IPS-20b (cell line): ENCODE results near the gene MOB3B.

Experiments
- H3K27ac ChIP-seq: one replicate; pipeline ENCODE4 v1.5.1; 2013; ENCODE audit warnings: low read length
- H3K27me3 ChIP-seq: 2 replicates; pipeline ENCODE4 v1.6.1; 2013; ENCODE audit warnings: mild to moderate bottlenecking, low read length, inconsistent platforms; ENCODE audit not compliant: insufficient read depth
- H3K36me3 ChIP-seq: 2 replicates; pipeline ENCODE4 v1.6.1; 2013; ENCODE audit warnings: low read depth, mild to moderate bottlenecking, inconsistent platforms, low read length, moderate library complexity; ENCODE audit not compliant: insufficient read depth
- H3K4me1 ChIP-seq: 2 replicates; pipeline ENCODE4 v1.6.1; 2013; ENCODE audit warnings: mild to moderate bottlenecking, control low read depth, inconsistent platforms, low read length, moderate library complexity; ENCODE audit not compliant: insufficient read depth
- H3K4me3 ChIP-seq: 2 replicates; pipeline ENCODE4 v1.5.1; 2013; ENCODE audit warnings: mild to moderate bottlenecking, low read length, inconsistent platforms
- H3K9ac ChIP-seq: 2 replicates; pipeline ENCODE4 v1.6.1; 2013; ENCODE audit warnings: low read depth, mild to moderate bottlenecking, inconsistent platforms, low read length, moderate library complexity
- H3K9me3 ChIP-seq: 2 replicates; pipeline ENCODE4 v1.6.1; 2013; ENCODE audit warnings: mild to moderate bottlenecking, low read depth, low read length, inconsistent platforms; ENCODE audit not compliant: insufficient read depth

MOB3B gene

GRCh38 chr9:27563738-27564430 lies 34.3 kb upstream of the MOB3B start:
- Histone ChIP-seq H3K4me1 (no peaks in the 10 kb centered on the region), H3K27ac (no peak overlapping the region), H3K9ac (no peak overlapping the region), H3K9me3 (no peaks in the 10 kb centered on the region), H3K36me3 (peaks cover 74% of the 10 kb centered on the region), H3K4me3 (no peak overlapping the region), H3K27me3 (no peaks in the 10 kb centered on the region)

DNA sequence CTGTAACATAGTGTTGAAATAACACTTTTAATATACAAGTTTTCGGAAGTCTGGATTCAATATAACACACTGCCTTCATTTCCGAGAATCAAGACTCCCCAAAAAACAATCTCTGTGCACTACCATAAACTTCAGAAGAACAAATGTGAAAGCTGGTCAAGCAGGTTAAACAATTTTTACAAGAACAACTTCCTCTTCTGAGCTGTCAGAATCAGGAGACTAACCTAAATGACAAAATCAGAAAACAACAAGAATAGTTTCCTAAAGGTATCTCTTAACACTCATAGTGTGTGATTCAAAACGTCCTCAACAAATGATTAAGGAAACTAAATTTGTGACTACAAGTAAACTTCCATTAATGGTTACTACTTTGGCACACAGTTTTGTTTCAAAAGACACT lies 32.1 kb upstream of the MOB3B start:
- Histone ChIP-seq H3K4me1 (no peaks in the 10 kb centered on the region), H3K27ac (no peak overlapping the region), H3K27me3 (no peaks in the 10 kb centered on the region), H3K9ac (no peak overlapping the region), H3K9me3 (no peaks in the 10 kb centered on the region), H3K4me3 (no peak overlapping the region), H3K36me3 (peaks cover 89% of the 10 kb centered on the region)

DNA sequence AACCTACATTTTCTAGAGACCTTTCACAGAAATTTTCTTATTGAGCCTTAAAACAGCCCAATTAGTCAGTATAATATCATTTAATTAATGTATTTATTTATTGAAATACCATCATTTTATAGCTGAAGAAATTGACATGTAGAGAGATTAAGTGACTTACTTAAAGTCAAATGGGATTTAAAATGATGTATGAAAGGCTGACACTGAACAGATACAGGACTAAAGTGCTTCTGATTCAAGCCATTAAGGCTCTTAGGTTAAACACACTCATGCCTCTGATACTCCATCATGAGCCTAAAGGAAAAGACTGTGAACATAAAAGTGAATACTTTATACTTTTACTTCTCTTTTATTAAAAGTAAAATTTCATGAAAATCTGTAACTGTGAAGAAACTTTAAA lies 30.8 kb upstream of the MOB3B start:
- no peak overlapping the region for H3K4me3 ChIP-seq
- H3K4me1 ChIP-seq, result no peaks in the 10 kb centered on the region
- no peaks in the 10 kb centered on the region for H3K27me3 ChIP-seq
- no peaks in the 10 kb centered on the region for H3K9me3 ChIP-seq
- H3K36me3 ChIP-seq, result peaks cover 88% of the 10 kb centered on the region
- H3K27ac ChIP-seq, result no peak overlapping the region
- H3K9ac ChIP-seq, result no peak overlapping the region

DNA sequence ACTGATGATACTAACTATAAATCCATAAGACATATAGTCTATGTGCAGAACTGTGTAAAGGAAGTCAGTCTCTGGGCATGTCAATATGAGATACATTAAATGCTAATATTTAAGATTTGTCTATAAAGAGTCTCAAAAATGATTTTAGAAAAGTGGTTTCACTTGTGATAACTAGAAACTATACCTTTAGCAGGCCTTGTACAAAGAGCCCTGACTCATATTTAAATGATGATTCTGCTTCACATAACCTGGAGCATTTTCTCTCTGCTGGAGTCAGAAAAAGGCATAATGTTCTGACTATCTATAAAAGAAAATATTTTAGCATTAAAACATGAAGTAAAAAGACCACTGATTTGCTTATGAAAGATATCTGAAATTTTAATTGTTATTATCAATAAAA lies 28.7 kb upstream of the MOB3B start:
- Histone ChIP-seq H3K27ac (no peak overlapping the region), H3K36me3 (peaks cover 88% of the 10 kb centered on the region), H3K9ac (no peak overlapping the region), H3K4me3 (no peak overlapping the region), H3K4me1 (no peaks in the 10 kb centered on the region), H3K27me3 (no peaks in the 10 kb centered on the region), H3K9me3 (no peaks in the 10 kb centered on the region)

GRCh38 chr9:27556470-27556869 lies 26.9 kb upstream of the MOB3B start:
- Histone ChIP-seq H3K9ac (no peak overlapping the region), H3K27me3 (no peaks in the 10 kb centered on the region), H3K27ac (no peak overlapping the region), H3K9me3 (no peaks in the 10 kb centered on the region), H3K4me1 (no peaks in the 10 kb centered on the region), H3K4me3 (no peak overlapping the region), H3K36me3 (peaks cover 96% of the 10 kb centered on the region)

DNA sequence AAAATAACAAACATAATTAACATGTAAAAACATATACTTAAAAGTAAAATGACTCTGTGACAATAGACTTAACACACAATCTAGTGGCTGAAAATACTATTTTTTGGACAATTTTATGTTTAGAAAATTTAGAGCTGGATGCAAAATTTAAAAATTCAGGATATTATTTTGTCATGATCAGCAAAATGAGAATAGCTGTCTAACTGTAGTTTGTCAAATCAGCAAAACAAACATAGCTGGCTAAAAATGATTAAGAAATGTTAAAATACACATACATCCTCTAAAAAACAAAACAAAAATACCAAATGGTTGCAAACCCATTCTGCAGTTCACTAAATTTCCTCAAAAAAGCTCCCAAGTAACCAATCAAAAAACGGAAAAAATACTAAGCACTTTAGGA lies 25.1 kb upstream of the MOB3B start:
- no peak overlapping the region for H3K27ac ChIP-seq
- H3K9me3 ChIP-seq, result no peaks in the 10 kb centered on the region
- H3K4me3 ChIP-seq, result no peak overlapping the region
- no peaks in the 10 kb centered on the region for H3K4me1 ChIP-seq
- no peaks in the 10 kb centered on the region for H3K27me3 ChIP-seq
- H3K36me3 ChIP-seq, result peaks cover 80% of the 10 kb centered on the region
- H3K9ac ChIP-seq, result no peak overlapping the region

GRCh38 chr9:27549196-27549755 lies 19.7 kb upstream of the MOB3B start:
- no peak overlapping the region for H3K27ac ChIP-seq
- H3K4me1 ChIP-seq, result peaks cover 3% of the 10 kb centered on the region; the same call in 1 of the 2 replicates
- no peaks in the 10 kb centered on the region for H3K27me3 ChIP-seq
- no peak overlapping the region for H3K4me3 ChIP-seq
- peaks cover 66% of the 10 kb centered on the region for H3K36me3 ChIP-seq
- H3K9me3 ChIP-seq, result no peaks in the 10 kb centered on the region
- no peak overlapping the region for H3K9ac ChIP-seq

- Histone ChIP-seq H3K4me1 (peaks cover 3% of the 10 kb centered on the region; the same call in 1 of the 2 replicates), H3K9ac (no peak overlapping the region), H3K27ac (no peak overlapping the region), H3K36me3 (peaks cover 58% of the 10 kb centered on the region), H3K4me3 (no peak overlapping the region), H3K27me3 (no peaks in the 10 kb centered on the region), H3K9me3 (no peaks in the 10 kb centered on the region)
These were observed 18.6 kb upstream of the MOB3B start for GRCh38 chr9:27548055-27548741.

- no peaks in the 10 kb centered on the region for H3K27me3 ChIP-seq
- H3K4me3 ChIP-seq, result no peak overlapping the region
- H3K9me3 ChIP-seq, result no peaks in the 10 kb centered on the region
- H3K9ac ChIP-seq, result no peak overlapping the region
- H3K36me3 ChIP-seq, result peaks cover 39% of the 10 kb centered on the region
- H3K27ac ChIP-seq, result no peak overlapping the region
- peaks cover 3% of the 10 kb centered on the region; the same call in 1 of the 2 replicates for H3K4me1 ChIP-seq
These were observed 15.9 kb upstream of the MOB3B start for GRCh38 chr9:27545471-27545870.

GRCh38 chr9:27542508-27542907 lies 12.9 kb upstream of the MOB3B start:
- H3K4me1 ChIP-seq, result peaks cover 8% of the 10 kb centered on the region; the same call in 1 of the 2 replicates
- H3K36me3 ChIP-seq, result peaks cover 26% of the 10 kb centered on the region
- H3K27ac ChIP-seq, result no peak overlapping the region
- H3K9me3 ChIP-seq, result no peaks in the 10 kb centered on the region
- no peaks in the 10 kb centered on the region for H3K27me3 ChIP-seq
- H3K4me3 ChIP-seq, result no peak overlapping the region
- H3K9ac ChIP-seq, result no peak overlapping the region

GRCh38 chr9:27541740-27542139 lies 12.1 kb upstream of the MOB3B start:
- Histone ChIP-seq H3K27ac (no peak overlapping the region), H3K4me3 (no peak overlapping the region), H3K9ac (no peak overlapping the region), H3K36me3 (peaks cover 20% of the 10 kb centered on the region), H3K27me3 (no peaks in the 10 kb centered on the region), H3K9me3 (no peaks in the 10 kb centered on the region), H3K4me1 (peaks cover 8% of the 10 kb centered on the region; the same call in 1 of the 2 replicates)

DNA sequence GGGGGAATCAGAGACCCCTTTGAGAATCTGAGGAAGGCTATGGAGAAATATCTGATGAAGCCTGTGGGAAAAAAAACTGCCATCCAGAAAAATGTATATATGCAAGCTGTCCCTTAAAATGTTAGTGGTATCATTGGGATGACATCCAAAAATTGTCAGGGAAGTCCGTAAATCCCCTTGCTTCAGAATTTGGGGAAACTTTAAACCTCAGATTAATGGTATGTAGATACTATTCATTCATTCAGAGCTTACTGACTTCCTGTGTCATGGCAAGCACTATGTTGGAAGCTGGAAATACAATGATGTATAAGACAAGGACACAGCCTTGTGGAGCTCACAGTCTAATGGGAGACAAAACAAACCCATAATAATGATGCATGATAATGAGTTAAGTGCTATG lies 10.9 kb upstream of the MOB3B start:
- Histone ChIP-seq H3K27me3 (no peaks in the 10 kb centered on the region), H3K36me3 (peaks cover 13% of the 10 kb centered on the region), H3K9ac (no peak overlapping the region), H3K4me3 (no peak overlapping the region), H3K27ac (no peak overlapping the region), H3K4me1 (peaks cover 8% of the 10 kb centered on the region; the same call in 1 of the 2 replicates), H3K9me3 (no peaks in the 10 kb centered on the region)
